SH-SY5Y (cell line): ENCODE data around the gene PCDH17.

Experiments
- GATA2 ChIP-seq: IDR thresholded peaks from 2 replicates; pipeline ENCODE4 v1.6.1; 2011; ENCODE audit warnings: mild to moderate bottlenecking, low read depth, low read length
- GATA3 ChIP-seq: IDR thresholded peaks from 2 replicates; pipeline ENCODE4 v1.6.1; 2011; ENCODE audit warnings: low read depth, mild to moderate bottlenecking, low read length, moderate library complexity

The PCDH17 gene

GRCh38 chr13:57631596-57632275 is at the start of gene PCDH17:
Gene PCDH17, plus strand, starts transcription at chr13:57631744. Its CDS starts 803 bp downstream, at chr13:57632547.
- TF ChIP-seq GATA2 (peak; percentile 89), GATA3 (no peak)

- TF ChIP-seq GATA3, result no peak
- TF ChIP-seq GATA2, result no peak
Observed at GRCh38 chr13:57582032-57582431, 49.5 kb upstream of the PCDH17 start.

- TF ChIP-seq GATA3 (no peak), GATA2 (no peak)
Observed at GRCh38 chr13:57583529-57583928, 48.0 kb upstream of the PCDH17 start.

DNA sequence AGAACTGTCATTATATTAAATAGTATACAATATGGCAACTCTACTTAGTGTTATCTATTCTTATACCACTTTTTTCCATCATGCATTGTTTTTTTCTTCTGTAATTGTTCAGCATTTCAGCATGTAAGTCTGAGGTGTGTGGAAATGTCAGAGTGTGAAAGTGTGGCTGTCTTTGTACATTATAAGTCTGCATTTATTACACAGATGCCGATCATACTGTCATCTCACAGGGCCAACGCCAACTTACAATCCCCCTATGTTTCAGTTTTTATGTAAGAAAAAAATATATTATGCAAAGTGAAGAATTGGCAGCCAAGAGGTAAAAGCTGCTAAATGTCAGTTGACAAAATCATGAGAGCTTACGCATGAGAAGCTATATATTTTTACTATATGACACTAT is 42.9 kb upstream of the PCDH17 start:
- no peak for TF ChIP-seq GATA2
- no peak for TF ChIP-seq GATA3

GRCh38 chr13:57595775-57596174 is 35.8 kb upstream of the PCDH17 start:
- TF ChIP-seq GATA2 (no peak), GATA3 (no peak)

DNA sequence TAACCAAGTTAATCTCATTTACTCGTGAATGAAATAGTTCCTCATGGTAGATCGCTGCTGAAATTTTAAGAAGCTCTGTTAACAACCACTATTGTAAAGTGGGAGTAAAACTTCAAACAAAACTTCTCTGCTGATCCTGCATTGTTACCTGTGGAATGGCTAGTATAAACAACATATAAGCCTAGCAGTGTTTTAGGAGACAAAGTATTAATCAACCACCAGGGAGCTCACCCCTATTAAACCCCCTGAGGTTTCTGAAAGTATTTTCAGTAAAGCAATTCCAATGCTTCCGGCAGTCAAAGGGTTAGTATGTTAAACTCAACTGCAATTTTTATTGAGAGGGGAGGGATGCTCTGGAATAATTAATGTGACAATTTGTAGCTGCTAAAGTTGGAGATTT is 30.0 kb upstream of the PCDH17 start:
- TF ChIP-seq GATA2 (no peak), GATA3 (no peak)

GRCh38 chr13:57604442-57604841 is 27.1 kb upstream of the PCDH17 start:
- no peak for TF ChIP-seq GATA2
- TF ChIP-seq GATA3, result no peak

GRCh38 chr13:57611969-57612368 is 19.6 kb upstream of the PCDH17 start:
- TF ChIP-seq GATA3 (no peak), GATA2 (no peak)

- TF ChIP-seq GATA2 (no peak), GATA3 (no peak)
Observed at GRCh38 chr13:57612568-57612967, 19.0 kb upstream of the PCDH17 start.

DNA sequence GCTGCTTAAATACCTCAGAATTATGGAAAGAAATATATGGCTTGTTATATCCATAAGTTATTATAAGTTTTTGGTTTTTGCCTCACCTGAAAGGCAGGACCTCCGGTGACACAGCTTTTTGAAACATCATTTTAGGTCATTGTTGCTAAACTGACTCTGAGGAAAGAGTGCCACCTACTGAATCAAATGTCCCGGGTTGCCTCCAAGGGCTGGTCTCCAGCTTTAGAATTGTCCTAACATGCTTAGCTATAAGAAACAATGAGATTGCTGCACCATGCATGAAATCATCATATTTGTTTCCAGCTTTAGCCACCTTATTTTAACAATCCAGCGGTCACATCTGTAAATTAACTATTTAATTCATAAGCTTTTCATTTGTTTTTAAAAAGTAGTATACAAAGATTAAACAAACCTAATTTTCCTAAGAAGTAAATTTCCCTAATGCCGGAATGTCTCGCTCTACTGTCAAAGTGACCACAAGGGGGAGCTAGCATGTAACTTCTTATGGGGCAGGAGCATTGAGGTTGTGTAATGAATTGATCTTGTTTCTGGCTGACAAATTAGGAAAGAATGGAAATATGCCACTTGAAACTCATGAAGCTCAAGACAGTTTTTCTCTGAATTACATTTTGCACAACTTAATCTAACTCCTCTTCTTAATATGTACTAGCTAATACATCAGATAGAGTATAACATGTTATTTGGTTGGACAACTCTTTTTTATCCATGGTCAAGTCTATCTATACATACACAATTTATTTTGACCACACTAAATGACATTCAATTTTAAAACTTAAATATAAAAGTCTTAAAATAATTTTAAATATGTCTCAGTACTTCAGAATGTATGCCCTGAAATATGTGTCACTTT is 6.7 kb upstream of the PCDH17 start:
- TF ChIP-seq GATA2 (no peak), GATA3 (no peak)

GRCh38 chr13:57627663-57628062 is 3.9 kb upstream of the PCDH17 start:
- TF ChIP-seq GATA2, result no peak
- no peak for TF ChIP-seq GATA3

GRCh38 chr13:57629391-57629804 is 2.1 kb upstream of the PCDH17 start:
- TF ChIP-seq GATA2 (no peak), GATA3 (no peak)

GRCh38 chr13:57629821-57630235 is 1.7 kb upstream of the PCDH17 start:
- TF ChIP-seq GATA2 (peak; percentile 94), GATA3 (no peak)

GRCh38 chr13:57630661-57631595 is 616 bp upstream of the PCDH17 start:
- TF ChIP-seq GATA3, result no peak
- no peak for TF ChIP-seq GATA2
